Gastrocnemius medialis (tissue), 4 donors: ENCODE data around the gene LAIR2.

Experiments used
- POLR2A ChIP-seq, 2 donors: fragments of 450-650 bp; IDR thresholded peaks; one replicate each; pipeline ENCODE4 v1.6.1; 2017; ENCODE audit warnings: antibody characterized with exemption in 2 of 2, mild to moderate bottlenecking in 2 of 2, moderate library complexity in 2 of 2
- TF ChIP-seq, protein P1 (sequence below), 5 experiments: fragments of 450-650 bp in 3 of 5; fragments of 200-600 bp in 2 of 5; sonication (generic) in 2 of 5; IDR thresholded peaks in 4 of 5; conservative IDR thresholded peaks in 1 of 5; 1 replicate in 4 of 5; 2 replicates in 1 of 5; pipeline ENCODE4 v1.5.1; 2016 to 2019; ENCODE audit warnings: antibody characterized with exemption in 5 of 5, mild to moderate bottlenecking in 3 of 5, moderate library complexity in 3 of 5

DNA sequence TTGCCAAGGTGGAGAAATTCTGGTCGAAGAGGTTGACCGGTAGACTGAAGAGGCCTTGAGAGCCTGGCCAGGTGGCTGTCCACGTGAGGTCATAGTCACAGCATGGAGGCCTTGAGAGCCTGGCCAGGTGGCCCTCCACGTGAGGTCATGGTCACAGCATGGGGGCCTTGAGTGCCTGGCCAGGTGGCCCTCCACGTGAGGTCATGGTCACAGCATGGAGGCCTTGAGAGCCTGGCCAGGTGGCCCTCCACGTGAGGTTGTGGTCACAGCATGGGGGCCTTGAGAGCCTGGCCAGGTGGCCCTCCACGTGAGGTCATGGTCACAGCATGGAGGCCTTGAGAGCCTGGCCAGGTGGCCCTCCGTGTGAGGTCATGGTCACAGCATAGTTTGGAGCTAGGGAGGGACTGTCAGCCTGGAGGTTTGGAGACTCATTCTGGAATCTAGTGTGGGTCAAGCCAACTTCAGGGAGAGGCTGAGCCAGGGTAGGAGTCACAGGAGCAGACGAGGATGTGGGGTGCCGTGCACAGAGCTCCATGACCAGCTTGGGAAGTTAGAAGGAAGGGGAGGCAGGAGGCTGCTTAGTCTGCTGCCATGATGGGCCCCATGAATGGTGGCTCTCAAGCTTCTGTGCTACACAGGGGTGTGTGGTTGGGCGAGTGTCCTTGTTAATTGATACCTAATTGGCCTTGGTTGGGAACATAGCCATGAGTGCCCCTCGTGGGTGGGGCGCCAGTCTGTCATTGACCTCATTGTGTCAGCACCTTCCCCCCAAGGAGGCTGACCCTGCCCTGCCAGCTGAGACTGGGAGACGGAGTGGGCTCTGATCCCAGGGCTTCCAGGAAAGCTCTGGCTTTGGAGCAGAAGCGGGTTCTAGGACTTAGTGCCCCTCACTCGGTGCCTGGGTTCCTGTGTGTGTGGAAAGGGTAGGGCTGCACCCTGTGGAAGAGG, 43.1 kb upstream of the LAIR2 start:
- TF ChIP-seq, protein P1, sequence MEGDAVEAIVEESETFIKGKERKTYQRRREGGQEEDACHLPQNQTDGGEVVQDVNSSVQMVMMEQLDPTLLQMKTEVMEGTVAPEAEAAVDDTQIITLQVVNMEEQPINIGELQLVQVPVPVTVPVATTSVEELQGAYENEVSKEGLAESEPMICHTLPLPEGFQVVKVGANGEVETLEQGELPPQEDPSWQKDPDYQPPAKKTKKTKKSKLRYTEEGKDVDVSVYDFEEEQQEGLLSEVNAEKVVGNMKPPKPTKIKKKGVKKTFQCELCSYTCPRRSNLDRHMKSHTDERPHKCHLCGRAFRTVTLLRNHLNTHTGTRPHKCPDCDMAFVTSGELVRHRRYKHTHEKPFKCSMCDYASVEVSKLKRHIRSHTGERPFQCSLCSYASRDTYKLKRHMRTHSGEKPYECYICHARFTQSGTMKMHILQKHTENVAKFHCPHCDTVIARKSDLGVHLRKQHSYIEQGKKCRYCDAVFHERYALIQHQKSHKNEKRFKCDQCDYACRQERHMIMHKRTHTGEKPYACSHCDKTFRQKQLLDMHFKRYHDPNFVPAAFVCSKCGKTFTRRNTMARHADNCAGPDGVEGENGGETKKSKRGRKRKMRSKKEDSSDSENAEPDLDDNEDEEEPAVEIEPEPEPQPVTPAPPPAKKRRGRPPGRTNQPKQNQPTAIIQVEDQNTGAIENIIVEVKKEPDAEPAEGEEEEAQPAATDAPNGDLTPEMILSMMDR (IDR thresholded peaks at IDR 0.05 in 4 of 5, conservative IDR thresholded peaks at IDR 0.05 in 1 of 5) = no peak
- TF ChIP-seq POLR2A (IDR thresholded peaks at IDR 0.05) = no peak
